GM18507 (cell line): ENCODE data around the gene PTPRA.

Experiments
- DNase-seq: peaks from one replicate; pipeline ENCODE4 v3.0.0; 2011; ENCODE audit warnings: low read depth; ENCODE audit not compliant: insufficient read length; ENCODE audit errors: extremely low spot score
- FAIRE-seq: peaks from 2 replicates; lab custom pipeline; 2011; peaks lifted over from hg19 to GRCh38; lab: Jason Lieb, UNC

Gene PTPRA

GRCh38 chr20:2847802-2848201 lies 25.5 kb upstream of the PTPRA start:
- DNase-seq (no peak), FAIRE-seq (no peak)

GRCh38 chr20:2849529-2849928 lies 23.8 kb upstream of the PTPRA start:
- DNase-seq = no peak
- no peak for FAIRE-seq

GRCh38 chr20:2851086-2851485 lies 22.2 kb upstream of the PTPRA start:
- no peak for DNase-seq
- no peak for FAIRE-seq

GRCh38 chr20:2858591-2858990 lies 14.7 kb upstream of the PTPRA start:
- FAIRE-seq = no peak

GRCh38 chr20:2859330-2860121 lies 13.8 kb upstream of the PTPRA start:
- FAIRE-seq (no peak), DNase-seq (no peak)

More at GRCh38 chr20:2858591-2858990, 14.7 kb upstream of the PTPRA start:
- DNase-seq = no peak

GRCh38 chr20:2864626-2865025 lies 8.7 kb upstream of the PTPRA start:
- FAIRE-seq = no peak

GRCh38 chr20:2865101-2865500 lies 8.2 kb upstream of the PTPRA start:
- FAIRE-seq (no peak), DNase-seq (no peak)

More at GRCh38 chr20:2864626-2865025, 8.7 kb upstream of the PTPRA start:
- no peak for DNase-seq

GRCh38 chr20:2865630-2866029 lies 7.7 kb upstream of the PTPRA start:
- FAIRE-seq (no peak), DNase-seq (no peak)

- FAIRE-seq (no peak), DNase-seq (no peak)
Measured at GRCh38 chr20:2866236-2866635, 7.0 kb upstream of the PTPRA start.

GRCh38 chr20:2867081-2867864 lies 6.0 kb upstream of the PTPRA start:
- FAIRE-seq = no peak

GRCh38 chr20:2869381-2869780 lies 3.9 kb upstream of the PTPRA start:
- DNase-seq (no peak), FAIRE-seq (no peak)

More at GRCh38 chr20:2867081-2867864, 6.0 kb upstream of the PTPRA start:
- no peak for DNase-seq

- no peak for FAIRE-seq
- DNase-seq = no peak
Measured at GRCh38 chr20:2871111-2871465, 2.2 kb upstream of the PTPRA start.

- FAIRE-seq = no peak
- DNase-seq = no peak
Measured at GRCh38 chr20:2871661-2872458, 1.4 kb upstream of the PTPRA start.

GRCh38 chr20:2872459-2873009 lies 747 bp upstream of the PTPRA start:
- DNase-seq (no peak), FAIRE-seq (peak; percentile 61)

- no peak for FAIRE-seq
- no peak for DNase-seq
Measured at GRCh38 chr20:2873747-2874041, 413 bp downstream of the PTPRA start.

GRCh38 chr20:2874456-2874855 lies 1.2 kb downstream of the PTPRA start:
- FAIRE-seq (no peak), DNase-seq (no peak)

- FAIRE-seq = no peak
- DNase-seq = no peak
Measured at GRCh38 chr20:2875690-2876203, 2.5 kb downstream of the PTPRA start.

- no peak for FAIRE-seq
- DNase-seq = no peak
Measured at GRCh38 chr20:2878515-2878914, 5.2 kb downstream of the PTPRA start.

GRCh38 chr20:2879146-2879545 lies 5.9 kb downstream of the PTPRA start:
- DNase-seq (no peak), FAIRE-seq (no peak)

- no peak for DNase-seq
Measured at GRCh38 chr20:2880650-2881049, 7.4 kb downstream of the PTPRA start.

More at GRCh38 chr20:2880650-2881049, 7.4 kb downstream of the PTPRA start:
- no peak for FAIRE-seq
